Endodermal cell (in vitro differentiated cells): ENCODE data around the gene HLA-DQA1. TPM values are rescaled to one million over a fixed set of nuclear protein-coding genes. Genes with fewer than 3 reads are reported as not detected.
A peak's percentile ranks its signal among the peaks of the same experiment; 100 is the strongest.

ENCODE experiments used
- DNase-seq: peaks from one replicate; pipeline ENCODE4 v3.0.0-alpha.2; 2017
- H3K27ac ChIP-seq: 2 replicates; pipeline ENCODE4 v1.5.1; 2013; ENCODE audit warnings: mild to moderate bottlenecking, low read depth, low read length, moderate library complexity
- H3K27me3 ChIP-seq: 2 replicates; pipeline ENCODE4 v1.6.1; 2013; ENCODE audit warnings: mild to moderate bottlenecking, low read length, moderate library complexity; ENCODE audit not compliant: insufficient read depth, control insufficient read depth, poor library complexity, severe bottlenecking
- H3K36me3 ChIP-seq: 2 replicates; pipeline ENCODE4 v1.7.0; 2013; ENCODE audit warnings: mild to moderate bottlenecking, low read length, moderate library complexity; ENCODE audit not compliant: control insufficient read depth, insufficient read depth
- H3K4me1 ChIP-seq: one replicate; pipeline ENCODE4 v1.7.0; 2013; ENCODE audit warnings: low read length; ENCODE audit not compliant: control insufficient read depth, insufficient read depth
- H3K4me3 ChIP-seq: 2 replicates; pipeline ENCODE4 v1.5.1; 2013; ENCODE audit warnings: mild to moderate bottlenecking, low read length, moderate library complexity
- H3K9ac ChIP-seq: 2 replicates; pipeline ENCODE4 v1.6.1; 2013; ENCODE audit warnings: mild to moderate bottlenecking, low read length, moderate library complexity; ENCODE audit not compliant: poor library complexity, severe bottlenecking; ENCODE audit errors: extremely low read depth
- H3K9me3 ChIP-seq: 2 replicates; pipeline ENCODE4 v1.6.1; 2013; ENCODE audit warnings: mild to moderate bottlenecking, low read length, moderate library complexity; ENCODE audit not compliant: control insufficient read depth
- H3K27ac Mint-ChIP-seq: 2 replicates; pipeline ENCODE4 v1.8.0; 2020; ENCODE audit warnings: mixed read lengths
- H3K27me3 Mint-ChIP-seq: 2 replicates; pipeline ENCODE4 v1.8.0; 2021; ENCODE audit warnings: mild to moderate bottlenecking, mixed read lengths; ENCODE audit not compliant: insufficient read depth
- H3K36me3 Mint-ChIP-seq: 2 replicates; pipeline ENCODE4 v1.8.0; 2020; ENCODE audit warnings: low read depth, mixed read lengths
- H3K4me1 Mint-ChIP-seq: 2 replicates; pipeline ENCODE4 v1.8.0; 2020; ENCODE audit warnings: mixed read lengths
- H3K4me3 Mint-ChIP-seq: 2 replicates; pipeline ENCODE4 v1.8.0; 2020; ENCODE audit warnings: mild to moderate bottlenecking, moderate library complexity, mixed read lengths
- H3K9me3 Mint-ChIP-seq: 2 replicates; pipeline ENCODE4 v1.8.0; 2020; ENCODE audit warnings: mild to moderate bottlenecking, mixed read lengths
- WGBS, 2 experiments: methylation state at CpG; one replicate each; pipeline versions ENCODE4 v1.1.5 to v1.1.7; 2013; ENCODE audit warnings: missing lambda C conversion rate in 2 of 2, mixed read lengths in 1 of 2; ENCODE audit not compliant: insufficient coverage in 1 of 2, insufficient read length in 1 of 2; 5-methylcytosine and 5-hydroxymethylcytosine counted together
- total RNA-seq, 2 donors: library from RNA; stranded (reverse); fragmentation: NEBNext Ultra II Directional in 1 of 2; extraction: Animal tissue kit (Norgen Biotek cat#: 25700) in 1 of 2; gene quantifications; 2 replicates in 1 of 2; 3 replicates in 1 of 2; pipeline ENCODE4 v1.2.1, GENCODE V29; 2021
- TF ChIP-seq, protein P1 (sequence below): fragments of 200-600 bp; sonication (generic); conservative IDR thresholded peaks from 2 replicates; pipeline ENCODE4 v1.5.0; 2021; ENCODE audit warnings: antibody characterized with exemption, mild to moderate bottlenecking

Gene HLA-DQA1
- total RNA-seq, 2 donors from 2014 or later: 0.97 TPM; not detected in 1

- no peaks in the 10 kb centered on the region for H3K36me3 Mint-ChIP-seq
- 24 to 33% methylated on average over 13 to 15 of the region's 16 CpGs for WGBS, 2 experiments
- H3K27ac Mint-ChIP-seq: no peak within 1 kb of the TSS
- H3K27me3 Mint-ChIP-seq: peaks cover 42% of the 10 kb centered on the region
- peak within 1 kb of the TSS; percentile 61 for H3K4me3 Mint-ChIP-seq
- Histone ChIP-seq H3K4me1 (no peaks in the 10 kb centered on the region), H3K4me3 (peak within 1 kb of the TSS; percentile 86), H3K9me3 (peaks cover 2% of the 10 kb centered on the region), H3K27ac (no peak within 1 kb of the TSS), H3K36me3 (no peaks in the 10 kb centered on the region), H3K27me3 (no peaks in the 10 kb centered on the region), H3K9ac (peak within 1 kb of the TSS; percentile 20)
- H3K9me3 Mint-ChIP-seq: peaks cover 3% of the 10 kb centered on the region
- no peaks in the 10 kb centered on the region for H3K4me1 Mint-ChIP-seq
- TF ChIP-seq, protein P1, sequence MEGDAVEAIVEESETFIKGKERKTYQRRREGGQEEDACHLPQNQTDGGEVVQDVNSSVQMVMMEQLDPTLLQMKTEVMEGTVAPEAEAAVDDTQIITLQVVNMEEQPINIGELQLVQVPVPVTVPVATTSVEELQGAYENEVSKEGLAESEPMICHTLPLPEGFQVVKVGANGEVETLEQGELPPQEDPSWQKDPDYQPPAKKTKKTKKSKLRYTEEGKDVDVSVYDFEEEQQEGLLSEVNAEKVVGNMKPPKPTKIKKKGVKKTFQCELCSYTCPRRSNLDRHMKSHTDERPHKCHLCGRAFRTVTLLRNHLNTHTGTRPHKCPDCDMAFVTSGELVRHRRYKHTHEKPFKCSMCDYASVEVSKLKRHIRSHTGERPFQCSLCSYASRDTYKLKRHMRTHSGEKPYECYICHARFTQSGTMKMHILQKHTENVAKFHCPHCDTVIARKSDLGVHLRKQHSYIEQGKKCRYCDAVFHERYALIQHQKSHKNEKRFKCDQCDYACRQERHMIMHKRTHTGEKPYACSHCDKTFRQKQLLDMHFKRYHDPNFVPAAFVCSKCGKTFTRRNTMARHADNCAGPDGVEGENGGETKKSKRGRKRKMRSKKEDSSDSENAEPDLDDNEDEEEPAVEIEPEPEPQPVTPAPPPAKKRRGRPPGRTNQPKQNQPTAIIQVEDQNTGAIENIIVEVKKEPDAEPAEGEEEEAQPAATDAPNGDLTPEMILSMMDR: no peak
- DNase-seq: peak; percentile 80
Measured at GRCh38 chr6:32666420-32667300, 29.5 kb downstream of the HLA-DQA1 start, which contains the start of gene HLA-DQB1. Gene HLA-DQB1, minus strand, starts transcription at chr6:32666657. Its CDS starts 50 bp downstream, at chr6:32666607.

DNA sequence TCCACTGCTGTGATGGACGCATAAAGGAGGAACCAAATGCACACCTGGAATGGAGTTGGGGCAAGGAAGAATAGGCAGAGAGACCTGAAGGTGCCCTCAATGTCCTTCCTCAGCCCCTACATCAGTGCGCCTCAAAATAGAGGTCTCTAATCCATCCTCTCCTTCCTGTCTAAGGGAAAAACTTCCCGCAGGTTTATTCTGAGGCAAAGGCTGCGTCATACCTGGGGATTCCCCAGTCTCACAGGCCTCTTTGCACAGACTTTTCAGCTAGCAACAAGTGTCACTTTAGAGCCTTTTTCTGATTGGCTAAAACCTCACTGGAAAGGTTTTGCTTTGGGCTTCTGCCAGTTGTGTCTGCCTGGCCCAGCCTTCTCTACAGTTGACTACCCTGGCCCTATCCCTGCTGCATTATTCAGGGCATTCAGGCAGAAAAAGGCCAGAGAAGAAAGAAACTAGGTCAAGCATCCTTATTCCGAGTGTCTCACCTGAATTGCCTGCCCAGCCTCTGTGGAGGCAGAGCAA lies 31.1 kb downstream of the HLA-DQA1 start:
- Histone ChIP-seq H3K27me3 (no peaks in the 10 kb centered on the region), H3K9me3 (peaks cover 9% of the 10 kb centered on the region), H3K4me3 (no peak overlapping the region), H3K27ac (no peak overlapping the region), H3K4me1 (no peaks in the 10 kb centered on the region), H3K36me3 (no peaks in the 10 kb centered on the region), H3K9ac (no peak overlapping the region)
- H3K4me1 Mint-ChIP-seq: no peaks in the 10 kb centered on the region
- no peaks in the 10 kb centered on the region for H3K36me3 Mint-ChIP-seq
- TF ChIP-seq, protein P1: no peak
- H3K27ac Mint-ChIP-seq: no peak overlapping the region
- 47 to 58% methylated on average over 3 to 5 of the region's 5 CpGs for WGBS, 2 experiments
- H3K9me3 Mint-ChIP-seq: peaks cover 16% of the 10 kb centered on the region
- peak; percentile 55 for DNase-seq
- H3K27me3 Mint-ChIP-seq: peaks cover 43% of the 10 kb centered on the region
- H3K4me3 Mint-ChIP-seq: no peak overlapping the region

DNA sequence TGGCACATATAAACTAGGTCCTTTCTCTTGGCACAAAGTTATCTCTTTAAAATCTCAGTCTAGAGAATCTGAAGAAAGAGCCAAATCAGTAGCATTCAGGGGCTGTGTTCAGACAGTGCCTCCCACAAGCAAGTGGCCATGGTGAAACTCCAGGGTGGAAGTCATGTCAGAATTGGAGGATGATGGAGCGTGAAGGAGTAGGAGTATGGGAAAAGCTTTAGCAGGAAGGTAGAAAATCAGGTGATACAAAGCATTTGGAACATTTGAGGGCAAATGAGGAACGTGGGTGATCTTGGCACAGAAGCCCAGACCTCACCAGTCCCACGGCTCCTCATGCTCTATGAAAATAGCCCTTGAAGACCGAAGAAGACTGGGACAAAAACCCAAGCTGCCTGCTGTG lies 32.0 kb downstream of the HLA-DQA1 start:
- peaks cover 35% of the 10 kb centered on the region for H3K27me3 Mint-ChIP-seq
- no peak overlapping the region for H3K27ac Mint-ChIP-seq
- WGBS, 2 experiments: 87% methylated on average over 4 of the region's 4 CpGs; no CpG with 5 or more reads in 1 of the 2 experiments
- Histone ChIP-seq H3K27me3 (no peaks in the 10 kb centered on the region), H3K4me3 (no peak overlapping the region), H3K9ac (no peak overlapping the region), H3K27ac (no peak overlapping the region), H3K9me3 (peaks cover 9% of the 10 kb centered on the region), H3K4me1 (no peaks in the 10 kb centered on the region), H3K36me3 (no peaks in the 10 kb centered on the region)
- H3K36me3 Mint-ChIP-seq: no peaks in the 10 kb centered on the region
- H3K9me3 Mint-ChIP-seq: peaks cover 22% of the 10 kb centered on the region
- TF ChIP-seq, protein P1: no peak
- H3K4me1 Mint-ChIP-seq: no peaks in the 10 kb centered on the region
- no peak overlapping the region for H3K4me3 Mint-ChIP-seq
- no peak for DNase-seq
